HS-27A (cell line): ENCODE results near the gene WARS2.
"Not testable (repeated sequence)": the region's sequence is repeated elsewhere in the genome, so short reads cannot be mapped to it uniquely, and the experiment has no call there.

Source experiments
- DNase-seq: peaks from one replicate; pipeline ENCODE4 v3.0.0-alpha.2; 2012; ENCODE audit warnings: low read depth, missing footprints

WARS2 gene

GRCh38 chr1:119140177-119141019 is at the start of gene WARS2:
WARS2 (minus strand) TSS chr1:119140653; CDS start chr1:119140644, 9 bp downstream.
- DNase-seq = peak; percentile 99

- no peak for DNase-seq
These were observed 48.5 kb upstream of the WARS2 start for GRCh38 chr1:119188926-119189325.

- no peak for DNase-seq
These were observed 47.0 kb upstream of the WARS2 start for GRCh38 chr1:119187416-119187815.

- no peak for DNase-seq
These were observed 46.0 kb upstream of the WARS2 start for GRCh38 chr1:119186471-119186870.

GRCh38 chr1:119184972-119185371 is 44.5 kb upstream of the WARS2 start:
- DNase-seq = no peak

GRCh38 chr1:119181218-119181617 is 40.8 kb upstream of the WARS2 start:
- no peak for DNase-seq

- no peak for DNase-seq
These were observed 38.6 kb upstream of the WARS2 start for GRCh38 chr1:119179051-119179450.

GRCh38 chr1:119172927-119173326 is 32.5 kb upstream of the WARS2 start:
- not testable (repeated sequence) for DNase-seq

GRCh38 chr1:119171381-119172010 is 31.0 kb upstream of the WARS2 start:
- DNase-seq = not testable (repeated sequence)

GRCh38 chr1:119163396-119163795 is 22.9 kb upstream of the WARS2 start:
- DNase-seq = no peak

GRCh38 chr1:119160866-119161265 is 20.4 kb upstream of the WARS2 start:
- DNase-seq = no peak

GRCh38 chr1:119160409-119160808 is 20.0 kb upstream of the WARS2 start:
- no peak for DNase-seq

GRCh38 chr1:119159966-119160365 is 19.5 kb upstream of the WARS2 start:
- DNase-seq = no peak

- no peak for DNase-seq
These were observed 18.7 kb upstream of the WARS2 start for GRCh38 chr1:119159111-119159510.

GRCh38 chr1:119156761-119157160 is 16.3 kb upstream of the WARS2 start:
- not testable (repeated sequence) for DNase-seq

GRCh38 chr1:119155069-119155468 is 14.6 kb upstream of the WARS2 start:
- DNase-seq = not testable (repeated sequence)

GRCh38 chr1:119150150-119150549 is 9.7 kb upstream of the WARS2 start:
- DNase-seq = no peak

- no peak for DNase-seq
These were observed 7.2 kb upstream of the WARS2 start for GRCh38 chr1:119147661-119148090.

GRCh38 chr1:119146466-119146865 is 6.0 kb upstream of the WARS2 start:
- no peak for DNase-seq

GRCh38 chr1:119144813-119145212 is 4.4 kb upstream of the WARS2 start:
- DNase-seq = no peak

- no peak for DNase-seq
These were observed 3.3 kb upstream of the WARS2 start for GRCh38 chr1:119143706-119144105.

- no peak for DNase-seq
These were observed 1.2 kb upstream of the WARS2 start for GRCh38 chr1:119141660-119142059.

GRCh38 chr1:119141020-119141424 is 569 bp upstream of the WARS2 start:
- no peak for DNase-seq

GRCh38 chr1:119139857-119140176 is 636 bp downstream of the WARS2 start:
- DNase-seq = no peak
